ENCODE data around the gene RALGDS. TPM values are rescaled to one million over a fixed set of nuclear protein-coding genes. Genes with fewer than 3 reads are reported as not detected.
A peak's percentile ranks its signal among the peaks of the same experiment; 100 is the strongest.

Gene RALGDS
- total and polyA plus RNA-seq, 11 donors = 17.8 to 70.1 (median 25.8) TPM

GRCh38 chr9:133112663-133113026 lies 8.4 kb downstream of the RALGDS start:
- TF ChIP-seq CTCF (IDR thresholded peaks at IDR 0.05) = no peak
- no peak for TF ChIP-seq POLR2A (IDR thresholded peaks at IDR 0.05)

GRCh38 chr9:133111808-133112662 lies 9.0 kb downstream of the RALGDS start:
- H3K9me3 ChIP-seq = no peaks in the 10 kb centered on the region
- no peaks in the 10 kb centered on the region for H3K27me3 ChIP-seq
- peak overlapping the region in 1 of 12 donors; percentile 5 for H3K4me3 ChIP-seq
- peaks cover 0 to 57% (median 44%) of the 10 kb centered on the region in 9 donors for H3K36me3 ChIP-seq
- TF ChIP-seq POLR2A (IDR thresholded peaks at IDR 0.05) = no peak
- no peak for TF ChIP-seq CTCF (IDR thresholded peaks at IDR 0.05)
- ATAC-seq (no peak), DNase-seq (peak in 3 of 5 donors; percentile 13 to 56 (median 17))
- H3K27ac ChIP-seq = peak overlapping the region in 8 of 12 donors; percentile 67 to 93 (median 80)
- H3K4me1 ChIP-seq = peaks cover 31 to 54% (median 51%) of the 10 kb centered on the region in 12 donors
- WGBS, 4 donors = 86 to 90% (median 89%) methylated on average over 19 to 30 of the region's 30 CpGs
- intact Hi-C loops (cut with DNase I) = no loop called here

More at GRCh38 chr9:133112663-133113026, 8.4 kb downstream of the RALGDS start:
- Histone ChIP-seq H3K4me3 (peak overlapping the region in 1 of 12 donors; percentile 23), H3K4me1 (peaks cover 31 to 60% (median 57%) of the 10 kb centered on the region in 12 donors), H3K36me3 (peaks cover 0 to 51% (median 38%) of the 10 kb centered on the region in 9 donors), H3K9me3 (no peaks in the 10 kb centered on the region), H3K27me3 (no peaks in the 10 kb centered on the region), H3K27ac (peak overlapping the region in 11 of 12 donors; percentile 67 to 93 (median 81))
- intact Hi-C loops (cut with DNase I) = no loop called here
- ATAC-seq (peak in 2 of 4 donors; percentile 17 to 22), DNase-seq (peak; percentile 63 to 77 (median 72))
- WGBS, 4 donors = 65 to 77% (median 68%) methylated on average over 6 to 7 of the region's 7 CpGs

GRCh38 chr9:133109931-133110650 lies 10.9 kb downstream of the RALGDS start:
- TF ChIP-seq CTCF (IDR thresholded peaks at IDR 0.05) (no peak), POLR2A (IDR thresholded peaks at IDR 0.05) (no peak)
- no peak overlapping the region for H3K27ac ChIP-seq
- H3K27me3 ChIP-seq = no peaks in the 10 kb centered on the region
- H3K4me3 ChIP-seq = no peak overlapping the region
- H3K9me3 ChIP-seq = no peaks in the 10 kb centered on the region
- intact Hi-C loops (cut with DNase I) = no loop called here
- peaks cover 20 to 35% (median 32%) of the 10 kb centered on the region in 12 donors for H3K4me1 ChIP-seq
- peak in 2 of 5 donors; percentile 14 to 29 for DNase-seq
- WGBS, 4 donors = 94 to 98% (median 94%) methylated on average over 18 of the region's 18 CpGs
- ATAC-seq = no peak
- peaks cover 3 to 67% (median 59%) of the 10 kb centered on the region in 9 donors for H3K36me3 ChIP-seq
